NT2/D1 (cell line): ENCODE measurements around the gene WFS1.

Source experiments
- DNase-seq: peaks from one replicate; pipeline ENCODE4 v3.0.0-alpha.2; 2011; ENCODE audit warnings: low read depth, low spot score
- H3K27me3 ChIP-seq: 2 replicates; pipeline ENCODE4 v1.6.0; 2011; ENCODE audit warnings: mild to moderate bottlenecking; ENCODE audit not compliant: insufficient read length, insufficient read depth
- H3K36me3 ChIP-seq: 2 replicates; pipeline ENCODE4 v1.6.1; 2011; ENCODE audit warnings: mild to moderate bottlenecking, low read length, mixed read lengths; ENCODE audit not compliant: insufficient read depth, insufficient read length
- H3K4me1 ChIP-seq: 2 replicates; pipeline ENCODE4 v1.5.1; 2011; ENCODE audit not compliant: insufficient read depth, insufficient read length
- H3K4me3 ChIP-seq: 2 replicates; pipeline ENCODE4 v1.5.1; 2011; ENCODE audit warnings: low read depth; ENCODE audit not compliant: insufficient read length
- H3K9ac ChIP-seq: 2 replicates; pipeline ENCODE4 v1.6.0; 2011; ENCODE audit warnings: low read depth; ENCODE audit not compliant: insufficient read length
- H3K9me3 ChIP-seq: 2 replicates; pipeline ENCODE4 v1.5.1; 2011; ENCODE audit warnings: mild to moderate bottlenecking, low read length; ENCODE audit not compliant: insufficient read depth
- SUZ12 ChIP-seq: IDR thresholded peaks from 2 replicates; pipeline ENCODE4 v1.6.1; 2011; ENCODE audit not compliant: insufficient read length, insufficient read depth; ENCODE audit errors: extremely low read depth
- YY1 ChIP-seq: IDR thresholded peaks from 2 replicates; pipeline ENCODE4 v1.6.1; 2011; ENCODE audit not compliant: insufficient read length, insufficient read depth
- ZNF274 ChIP-seq: IDR thresholded peaks from 2 replicates; pipeline ENCODE4 v1.6.1; 2011; ENCODE audit warnings: mild to moderate bottlenecking, low read depth, low read length

WFS1 gene

GRCh38 chr4:6303943-6304342, 34.3 kb downstream of the WFS1 start:
- H3K9ac ChIP-seq = no peak overlapping the region
- no peaks in the 10 kb centered on the region for H3K4me1 ChIP-seq
- H3K27me3 ChIP-seq = no peaks in the 10 kb centered on the region
- DNase-seq = no peak
- H3K4me3 ChIP-seq = no peak overlapping the region
- TF ChIP-seq YY1 (no peak), SUZ12 (no peak), ZNF274 (no peak)
- H3K9me3 ChIP-seq = peaks cover 8% of the 10 kb centered on the region; the same call in 1 of the 2 replicates
- H3K36me3 ChIP-seq = peaks cover 47% of the 10 kb centered on the region

DNA sequence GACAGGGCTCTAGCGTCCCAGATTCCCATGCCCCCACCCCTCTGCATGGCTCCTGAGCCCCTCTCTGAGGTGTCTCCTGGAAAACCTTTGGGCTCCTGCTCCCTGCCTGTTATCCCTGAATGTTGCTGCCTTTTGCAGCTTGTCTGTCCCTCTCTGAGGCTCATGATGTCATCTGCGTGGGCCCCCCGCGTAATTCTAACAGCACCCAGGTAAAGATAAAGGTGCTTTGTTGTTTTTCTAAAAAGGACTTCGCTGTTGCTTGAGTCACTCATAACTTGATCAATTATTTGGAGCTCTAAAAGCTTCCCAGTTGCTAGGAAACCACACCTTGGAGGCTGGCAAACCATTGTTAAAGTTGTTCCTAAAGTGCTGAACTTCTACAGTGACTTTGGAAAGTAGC, 36.6 kb downstream of the WFS1 start:
- TF ChIP-seq YY1 (no peak), SUZ12 (no peak), ZNF274 (no peak)

DNA sequence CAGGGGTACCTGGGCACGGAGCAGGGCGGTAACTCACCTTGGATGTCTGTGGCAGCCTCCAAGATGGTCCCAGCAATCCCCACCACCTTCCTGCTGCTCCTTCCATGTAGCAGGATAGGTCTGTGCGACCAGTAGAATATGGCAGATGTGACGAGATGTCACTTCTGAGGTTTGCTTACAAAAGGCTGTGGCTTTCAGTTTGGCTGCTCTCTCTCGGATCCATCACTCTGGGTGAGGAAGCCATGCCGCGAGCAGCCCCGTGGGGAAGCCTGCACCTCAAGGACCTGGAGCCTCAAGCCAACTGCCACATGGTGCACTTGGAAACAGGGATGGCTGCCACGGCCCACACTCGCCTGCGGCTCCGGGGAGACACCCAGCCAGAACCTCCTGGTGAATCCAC, 37.6 kb downstream of the WFS1 start:
- H3K27me3 ChIP-seq = peaks cover 19% of the 10 kb centered on the region
- TF ChIP-seq YY1 (no peak), SUZ12 (no peak), ZNF274 (no peak)
- DNase-seq = no peak
- H3K36me3 ChIP-seq = peaks cover 24% of the 10 kb centered on the region
- H3K9me3 ChIP-seq = peaks cover 23% of the 10 kb centered on the region
- no peaks in the 10 kb centered on the region for H3K4me1 ChIP-seq
- no peak overlapping the region for H3K4me3 ChIP-seq
- H3K9ac ChIP-seq = no peak overlapping the region

More for the DNA sequence above, 36.6 kb downstream of the WFS1 start:
- Histone ChIP-seq H3K27me3 (peaks cover 19% of the 10 kb centered on the region), H3K4me1 (no peaks in the 10 kb centered on the region), H3K4me3 (no peak overlapping the region), H3K36me3 (peaks cover 34% of the 10 kb centered on the region), H3K9me3 (peaks cover 23% of the 10 kb centered on the region), H3K9ac (no peak overlapping the region)
- DNase-seq = no peak

DNA sequence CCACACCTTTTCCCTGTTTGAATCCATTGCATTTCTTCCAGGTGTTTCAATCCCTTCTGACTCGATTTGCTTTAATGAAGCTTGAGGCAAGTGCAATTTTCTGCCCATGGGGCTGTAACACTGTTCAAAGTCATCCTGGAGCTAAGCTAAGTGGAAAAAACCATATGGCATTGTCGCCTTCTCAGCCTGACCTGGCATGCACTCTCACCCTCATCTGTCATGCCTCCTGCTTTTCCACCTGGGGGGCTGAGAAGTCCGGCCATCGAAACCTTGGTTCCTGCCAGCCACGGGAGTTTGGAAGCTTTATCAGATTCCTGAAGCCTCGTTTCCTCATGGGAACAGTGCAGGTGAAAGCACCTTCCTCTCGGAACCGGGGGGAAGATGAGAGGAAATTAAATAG, 38.2 kb downstream of the WFS1 start:
- DNase-seq = no peak
- Histone ChIP-seq H3K4me3 (no peak overlapping the region), H3K9ac (no peak overlapping the region), H3K4me1 (no peaks in the 10 kb centered on the region), H3K9me3 (peaks cover 23% of the 10 kb centered on the region), H3K36me3 (peaks cover 18% of the 10 kb centered on the region), H3K27me3 (peaks cover 19% of the 10 kb centered on the region)
- no peak for TF ChIP-seq ZNF274

DNA sequence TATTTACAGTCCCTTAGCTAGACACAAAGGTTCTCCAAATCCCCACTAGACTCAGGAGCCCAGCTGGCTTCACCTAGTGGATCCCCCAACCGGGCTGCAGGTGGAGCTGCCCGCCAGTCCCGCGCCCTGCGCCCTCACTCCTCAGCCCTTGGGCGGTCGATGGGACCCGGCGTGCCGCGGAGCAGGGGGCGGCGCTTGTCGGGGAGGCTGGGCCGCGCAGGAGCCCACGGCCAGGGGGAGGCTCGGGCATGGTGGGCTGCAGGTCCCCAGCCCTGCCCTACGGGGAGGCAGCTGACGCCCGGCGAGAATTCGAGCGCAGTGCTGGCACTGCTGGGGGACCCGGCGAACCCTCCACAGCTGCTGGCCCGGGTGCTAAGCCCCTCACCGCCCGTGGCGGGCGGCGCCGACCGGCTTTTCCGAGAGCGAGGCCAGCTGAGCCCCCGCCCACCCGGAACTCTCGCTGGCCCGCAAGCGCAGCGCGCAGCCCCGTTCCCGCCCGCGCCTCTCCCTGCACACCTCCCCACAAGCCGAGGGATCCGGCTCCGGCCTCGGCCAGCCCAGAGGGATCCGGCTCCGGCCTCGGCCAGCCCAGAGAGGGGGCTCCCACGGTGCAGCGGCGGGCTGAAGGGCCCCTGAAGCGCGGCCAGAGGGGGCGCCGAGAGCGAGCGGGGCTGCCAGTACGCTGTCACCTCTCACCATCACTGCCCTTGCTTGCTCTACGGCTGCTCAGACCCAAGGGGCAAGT, 39.4 kb downstream of the WFS1 start:
- no peak for DNase-seq
- no peaks in the 10 kb centered on the region for H3K4me1 ChIP-seq
- peaks cover 19% of the 10 kb centered on the region for H3K27me3 ChIP-seq
- H3K9ac ChIP-seq = peak overlapping the region; percentile 84
- no peak for TF ChIP-seq ZNF274
- no peak for TF ChIP-seq YY1
- no peak for TF ChIP-seq SUZ12
- H3K9me3 ChIP-seq = peaks cover 23% of the 10 kb centered on the region
- H3K36me3 ChIP-seq = peaks cover 6% of the 10 kb centered on the region
- peak overlapping the region; percentile 65 for H3K4me3 ChIP-seq

GRCh38 chr4:6309777-6310176, 40.1 kb downstream of the WFS1 start:
- no peak overlapping the region for H3K9ac ChIP-seq
- no peaks in the 10 kb centered on the region for H3K4me1 ChIP-seq
- TF ChIP-seq YY1 (no peak), SUZ12 (no peak), ZNF274 (no peak)
- H3K9me3 ChIP-seq = peaks cover 23% of the 10 kb centered on the region
- peak overlapping the region; percentile 65 for H3K4me3 ChIP-seq
- no peak for DNase-seq
- H3K27me3 ChIP-seq = peaks cover 19% of the 10 kb centered on the region
- H3K36me3 ChIP-seq = no peaks in the 10 kb centered on the region

- Histone ChIP-seq H3K4me3 (no peak overlapping the region), H3K27me3 (peaks cover 19% of the 10 kb centered on the region), H3K36me3 (no peaks in the 10 kb centered on the region), H3K9me3 (peaks cover 19% of the 10 kb centered on the region), H3K9ac (no peak overlapping the region), H3K4me1 (no peaks in the 10 kb centered on the region)
- no peak for TF ChIP-seq SUZ12
- no peak for TF ChIP-seq YY1
- TF ChIP-seq ZNF274 = no peak
- DNase-seq = no peak
Measured at GRCh38 chr4:6313216-6313615, 43.6 kb downstream of the WFS1 start.
